ENCODE results near the gene LUC7L. TPM values are rescaled to one million over a fixed set of nuclear protein-coding genes. Genes with fewer than 3 reads are reported as not detected.

Gene LUC7L
- total RNA-seq, 6 experiments from 2014 or later: 18.9 to 30.2 (median 20.4) TPM

- intact Hi-C loops (cut with DNase I): no loop called here
- H3K27me3 ChIP-seq: no peaks in the 10 kb centered on the region
- 77% methylated on average over 5 of the region's 12 CpGs for WGBS (ENCODE audit: insufficient coverage, low coverage, low lambda C conversion rate, missing lambda C conversion rate)
- no peak overlapping the region for H3K27ac ChIP-seq
- DNase-seq: peak in 1 of 3 donors; percentile 17
- no peak for TF ChIP-seq CTCF (IDR thresholded peaks at IDR 0.05)
- TF ChIP-seq POLR2A (IDR thresholded peaks at IDR 0.05): no peak
- no peak for ATAC-seq
- H3K4me1 ChIP-seq: no peaks in the 10 kb centered on the region
- no peak overlapping the region for H3K4me3 ChIP-seq
- peaks cover 0 to 10% (median 0%) of the 10 kb centered on the region in 4 donors for H3K36me3 ChIP-seq
- no peaks in the 10 kb centered on the region for H3K9me3 ChIP-seq
Measured at GRCh38 chr16:247027-247426, 17.8 kb upstream of the LUC7L start.

- no peak for DNase-seq
- no peaks in the 10 kb centered on the region for H3K36me3 ChIP-seq
- intact Hi-C loops (cut with DNase I): no loop called here
- no peaks in the 10 kb centered on the region for H3K27me3 ChIP-seq
- TF ChIP-seq POLR2A (IDR thresholded peaks at IDR 0.05) (no peak), CTCF (IDR thresholded peaks at IDR 0.05) (no peak)
- H3K4me1 ChIP-seq: no peaks in the 10 kb centered on the region
- no peak overlapping the region for H3K4me3 ChIP-seq
- no peaks in the 10 kb centered on the region for H3K9me3 ChIP-seq
- ATAC-seq: no peak
- WGBS (ENCODE audit: insufficient coverage, low coverage, low lambda C conversion rate, missing lambda C conversion rate): 83% methylated on average over 7 of the region's 9 CpGs
- H3K27ac ChIP-seq: no peak overlapping the region
Measured at GRCh38 chr16:245105-245504, 15.9 kb upstream of the LUC7L start.

- intact Hi-C loops (cut with DNase I): no loop called here
Measured at GRCh38 chr16:243348-243747, 14.1 kb upstream of the LUC7L start.

GRCh38 chr16:242281-242680 lies 13.0 kb upstream of the LUC7L start:
- TF ChIP-seq POLR2A (IDR thresholded peaks at IDR 0.05): no peak
- no peak for TF ChIP-seq CTCF (IDR thresholded peaks at IDR 0.05)

More at GRCh38 chr16:243348-243747, 14.1 kb upstream of the LUC7L start:
- H3K4me3 ChIP-seq: no peak overlapping the region
- no peak overlapping the region for H3K27ac ChIP-seq
- H3K27me3 ChIP-seq: no peaks in the 10 kb centered on the region
- no peaks in the 10 kb centered on the region for H3K36me3 ChIP-seq
- H3K9me3 ChIP-seq: no peaks in the 10 kb centered on the region
- ATAC-seq (no peak), DNase-seq (no peak)
- no peaks in the 10 kb centered on the region for H3K4me1 ChIP-seq
- WGBS (ENCODE audit: insufficient coverage, low coverage, low lambda C conversion rate, missing lambda C conversion rate): 74% methylated on average over 3 of the region's 4 CpGs
- TF ChIP-seq CTCF (IDR thresholded peaks at IDR 0.05): no peak
- TF ChIP-seq POLR2A (IDR thresholded peaks at IDR 0.05): no peak

GRCh38 chr16:240559-240958 lies 11.3 kb upstream of the LUC7L start:
- Histone ChIP-seq H3K36me3 (no peaks in the 10 kb centered on the region), H3K27ac (no peak overlapping the region), H3K9me3 (no peaks in the 10 kb centered on the region), H3K4me1 (peaks cover 0 to 3% (median 0%) of the 10 kb centered on the region in 4 donors), H3K27me3 (no peaks in the 10 kb centered on the region), H3K4me3 (no peak overlapping the region)
- DNase-seq (no peak), ATAC-seq (no peak)
- 35% methylated on average over 2 of the region's 8 CpGs for WGBS (ENCODE audit: insufficient coverage, low coverage, low lambda C conversion rate, missing lambda C conversion rate)
- TF ChIP-seq CTCF (IDR thresholded peaks at IDR 0.05) (no peak), POLR2A (IDR thresholded peaks at IDR 0.05) (no peak)
- intact Hi-C loops (cut with DNase I): no loop called here

More at GRCh38 chr16:242281-242680, 13.0 kb upstream of the LUC7L start:
- DNase-seq: no peak
- WGBS (ENCODE audit: insufficient coverage, low coverage, low lambda C conversion rate, missing lambda C conversion rate): 91% methylated on average over 9 of the region's 10 CpGs
- Histone ChIP-seq H3K27me3 (no peaks in the 10 kb centered on the region), H3K4me1 (no peaks in the 10 kb centered on the region), H3K36me3 (no peaks in the 10 kb centered on the region), H3K9me3 (no peaks in the 10 kb centered on the region), H3K27ac (no peak overlapping the region), H3K4me3 (no peak overlapping the region)
- ATAC-seq: no peak
- intact Hi-C loops (cut with DNase I): no loop called here
